SK-N-SH (cell line): Measurements from ENCODE around the gene LETM1.

ENCODE experiments used
- CHD2 ChIP-seq: fragments of 150-350 bp; IDR thresholded peaks from 2 replicates; pipeline ENCODE4 v1.6.1; 2018; ENCODE audit warnings: low read length; ENCODE audit not compliant: partially characterized antibody
- ELF1 ChIP-seq: IDR thresholded peaks from 2 replicates; pipeline ENCODE4 v1.4.0; 2012
- EZH2phosphoT487 ChIP-seq: fragments of 200-600 bp; sonication (generic); IDR thresholded peaks from 2 replicates; pipeline ENCODE4 v1.6.1; 2017; ENCODE audit warnings: low read depth, mixed run types, mild to moderate bottlenecking, antibody characterized with exemption, moderate library complexity, borderline replicate concordance
- GABPA ChIP-seq: IDR thresholded peaks from 2 replicates; pipeline ENCODE4 v1.4.0; 2012; ENCODE audit warnings: low read depth, mild to moderate bottlenecking
- POLR2AphosphoS5 ChIP-seq: IDR thresholded peaks from 2 replicates; pipeline ENCODE4 v1.6.1; 2012; ENCODE audit warnings: low read depth, low read length
- RXRA ChIP-seq: IDR thresholded peaks from 2 replicates; pipeline ENCODE4 v1.4.0; 2012; ENCODE audit warnings: low read depth, mild to moderate bottlenecking, borderline replicate concordance
- SMC3 ChIP-seq: IDR thresholded peaks from 2 replicates; pipeline ENCODE4 v1.6.1; 2012; ENCODE audit warnings: low read depth, low read length, improper control_type of control experiment
- TAF1 ChIP-seq: IDR thresholded peaks from 2 replicates; pipeline ENCODE4 v1.6.1; 2012; ENCODE audit warnings: low read depth, mild to moderate bottlenecking, low read length, moderate library complexity, borderline replicate concordance
- YY1 ChIP-seq: IDR thresholded peaks from 2 replicates; pipeline ENCODE4 v1.4.0; 2012; ENCODE audit warnings: low read depth, mild to moderate bottlenecking
- TF ChIP-seq, protein P1 (sequence below): fragments of 150-350 bp; IDR thresholded peaks from 2 replicates; pipeline ENCODE4 v1.6.1; 2017; ENCODE audit warnings: antibody characterized with exemption, low read length, low read depth, borderline replicate concordance
- TF ChIP-seq, protein P2 (sequence below): IDR thresholded peaks from 2 replicates; pipeline ENCODE4 v1.6.1; 2012; ENCODE audit warnings: mild to moderate bottlenecking, low read depth, low read length, moderate library complexity
- TF ChIP-seq, protein P3 (sequence below): fragments of 200-600 bp; sonication (generic); IDR thresholded peaks from 2 replicates; pipeline ENCODE4 v1.6.1; 2017; ENCODE audit warnings: antibody characterized with exemption, mild to moderate bottlenecking, moderate library complexity
- TF ChIP-seq, protein P4 (sequence below): IDR thresholded peaks from 2 replicates; pipeline ENCODE4 v1.4.0; 2012; ENCODE audit warnings: low read depth, borderline replicate concordance
- TF ChIP-seq, protein P5 (sequence below): fragments of 150-350 bp; IDR thresholded peaks from 2 replicates; pipeline ENCODE4 v1.6.1; 2016; ENCODE audit warnings: mild to moderate bottlenecking, low read depth, low read length

DNA sequence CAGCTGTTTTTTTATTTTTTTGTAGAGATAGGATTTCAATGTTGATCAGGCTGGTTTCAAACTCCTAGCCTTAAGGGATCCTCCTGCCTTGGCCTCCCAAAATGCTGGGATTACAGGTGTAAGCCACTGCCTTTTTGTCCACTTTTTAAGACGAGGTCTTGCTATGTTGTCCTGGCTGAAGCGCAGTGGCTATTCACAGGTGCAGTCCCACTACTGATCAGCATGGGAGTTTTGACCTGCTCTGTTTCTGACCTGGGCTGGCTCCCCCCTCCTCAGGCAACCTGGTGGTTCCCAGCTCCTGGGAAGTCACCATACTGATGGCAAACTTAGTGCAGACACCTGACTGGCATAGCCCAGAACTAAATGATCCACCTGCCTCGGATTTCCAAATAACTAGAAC, 13.0 kb upstream of the LETM1 start:
- TF ChIP-seq, protein P1, sequence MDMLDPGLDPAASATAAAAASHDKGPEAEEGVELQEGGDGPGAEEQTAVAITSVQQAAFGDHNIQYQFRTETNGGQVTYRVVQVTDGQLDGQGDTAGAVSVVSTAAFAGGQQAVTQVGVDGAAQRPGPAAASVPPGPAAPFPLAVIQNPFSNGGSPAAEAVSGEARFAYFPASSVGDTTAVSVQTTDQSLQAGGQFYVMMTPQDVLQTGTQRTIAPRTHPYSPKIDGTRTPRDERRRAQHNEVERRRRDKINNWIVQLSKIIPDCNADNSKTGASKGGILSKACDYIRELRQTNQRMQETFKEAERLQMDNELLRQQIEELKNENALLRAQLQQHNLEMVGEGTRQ, result no peak
- TF ChIP-seq, protein P2, sequence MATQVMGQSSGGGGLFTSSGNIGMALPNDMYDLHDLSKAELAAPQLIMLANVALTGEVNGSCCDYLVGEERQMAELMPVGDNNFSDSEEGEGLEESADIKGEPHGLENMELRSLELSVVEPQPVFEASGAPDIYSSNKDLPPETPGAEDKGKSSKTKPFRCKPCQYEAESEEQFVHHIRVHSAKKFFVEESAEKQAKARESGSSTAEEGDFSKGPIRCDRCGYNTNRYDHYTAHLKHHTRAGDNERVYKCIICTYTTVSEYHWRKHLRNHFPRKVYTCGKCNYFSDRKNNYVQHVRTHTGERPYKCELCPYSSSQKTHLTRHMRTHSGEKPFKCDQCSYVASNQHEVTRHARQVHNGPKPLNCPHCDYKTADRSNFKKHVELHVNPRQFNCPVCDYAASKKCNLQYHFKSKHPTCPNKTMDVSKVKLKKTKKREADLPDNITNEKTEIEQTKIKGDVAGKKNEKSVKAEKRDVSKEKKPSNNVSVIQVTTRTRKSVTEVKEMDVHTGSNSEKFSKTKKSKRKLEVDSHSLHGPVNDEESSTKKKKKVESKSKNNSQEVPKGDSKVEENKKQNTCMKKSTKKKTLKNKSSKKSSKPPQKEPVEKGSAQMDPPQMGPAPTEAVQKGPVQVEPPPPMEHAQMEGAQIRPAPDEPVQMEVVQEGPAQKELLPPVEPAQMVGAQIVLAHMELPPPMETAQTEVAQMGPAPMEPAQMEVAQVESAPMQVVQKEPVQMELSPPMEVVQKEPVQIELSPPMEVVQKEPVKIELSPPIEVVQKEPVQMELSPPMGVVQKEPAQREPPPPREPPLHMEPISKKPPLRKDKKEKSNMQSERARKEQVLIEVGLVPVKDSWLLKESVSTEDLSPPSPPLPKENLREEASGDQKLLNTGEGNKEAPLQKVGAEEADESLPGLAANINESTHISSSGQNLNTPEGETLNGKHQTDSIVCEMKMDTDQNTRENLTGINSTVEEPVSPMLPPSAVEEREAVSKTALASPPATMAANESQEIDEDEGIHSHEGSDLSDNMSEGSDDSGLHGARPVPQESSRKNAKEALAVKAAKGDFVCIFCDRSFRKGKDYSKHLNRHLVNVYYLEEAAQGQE, result no peak
- TF ChIP-seq CHD2 (no peak), GABPA (no peak), POLR2AphosphoS5 (no peak), YY1 (no peak), SMC3 (no peak), TAF1 (no peak), ELF1 (no peak), EZH2phosphoT487 (no peak), RXRA (no peak)
- TF ChIP-seq, protein P3, sequence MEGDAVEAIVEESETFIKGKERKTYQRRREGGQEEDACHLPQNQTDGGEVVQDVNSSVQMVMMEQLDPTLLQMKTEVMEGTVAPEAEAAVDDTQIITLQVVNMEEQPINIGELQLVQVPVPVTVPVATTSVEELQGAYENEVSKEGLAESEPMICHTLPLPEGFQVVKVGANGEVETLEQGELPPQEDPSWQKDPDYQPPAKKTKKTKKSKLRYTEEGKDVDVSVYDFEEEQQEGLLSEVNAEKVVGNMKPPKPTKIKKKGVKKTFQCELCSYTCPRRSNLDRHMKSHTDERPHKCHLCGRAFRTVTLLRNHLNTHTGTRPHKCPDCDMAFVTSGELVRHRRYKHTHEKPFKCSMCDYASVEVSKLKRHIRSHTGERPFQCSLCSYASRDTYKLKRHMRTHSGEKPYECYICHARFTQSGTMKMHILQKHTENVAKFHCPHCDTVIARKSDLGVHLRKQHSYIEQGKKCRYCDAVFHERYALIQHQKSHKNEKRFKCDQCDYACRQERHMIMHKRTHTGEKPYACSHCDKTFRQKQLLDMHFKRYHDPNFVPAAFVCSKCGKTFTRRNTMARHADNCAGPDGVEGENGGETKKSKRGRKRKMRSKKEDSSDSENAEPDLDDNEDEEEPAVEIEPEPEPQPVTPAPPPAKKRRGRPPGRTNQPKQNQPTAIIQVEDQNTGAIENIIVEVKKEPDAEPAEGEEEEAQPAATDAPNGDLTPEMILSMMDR, result no peak
- TF ChIP-seq, protein P4, sequence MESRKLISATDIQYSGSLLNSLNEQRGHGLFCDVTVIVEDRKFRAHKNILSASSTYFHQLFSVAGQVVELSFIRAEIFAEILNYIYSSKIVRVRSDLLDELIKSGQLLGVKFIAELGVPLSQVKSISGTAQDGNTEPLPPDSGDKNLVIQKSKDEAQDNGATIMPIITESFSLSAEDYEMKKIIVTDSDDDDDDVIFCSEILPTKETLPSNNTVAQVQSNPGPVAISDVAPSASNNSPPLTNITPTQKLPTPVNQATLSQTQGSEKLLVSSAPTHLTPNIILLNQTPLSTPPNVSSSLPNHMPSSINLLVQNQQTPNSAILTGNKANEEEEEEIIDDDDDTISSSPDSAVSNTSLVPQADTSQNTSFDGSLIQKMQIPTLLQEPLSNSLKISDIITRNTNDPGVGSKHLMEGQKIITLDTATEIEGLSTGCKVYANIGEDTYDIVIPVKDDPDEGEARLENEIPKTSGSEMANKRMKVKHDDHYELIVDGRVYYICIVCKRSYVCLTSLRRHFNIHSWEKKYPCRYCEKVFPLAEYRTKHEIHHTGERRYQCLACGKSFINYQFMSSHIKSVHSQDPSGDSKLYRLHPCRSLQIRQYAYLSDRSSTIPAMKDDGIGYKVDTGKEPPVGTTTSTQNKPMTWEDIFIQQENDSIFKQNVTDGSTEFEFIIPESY, result no peak
- TF ChIP-seq, protein P5, sequence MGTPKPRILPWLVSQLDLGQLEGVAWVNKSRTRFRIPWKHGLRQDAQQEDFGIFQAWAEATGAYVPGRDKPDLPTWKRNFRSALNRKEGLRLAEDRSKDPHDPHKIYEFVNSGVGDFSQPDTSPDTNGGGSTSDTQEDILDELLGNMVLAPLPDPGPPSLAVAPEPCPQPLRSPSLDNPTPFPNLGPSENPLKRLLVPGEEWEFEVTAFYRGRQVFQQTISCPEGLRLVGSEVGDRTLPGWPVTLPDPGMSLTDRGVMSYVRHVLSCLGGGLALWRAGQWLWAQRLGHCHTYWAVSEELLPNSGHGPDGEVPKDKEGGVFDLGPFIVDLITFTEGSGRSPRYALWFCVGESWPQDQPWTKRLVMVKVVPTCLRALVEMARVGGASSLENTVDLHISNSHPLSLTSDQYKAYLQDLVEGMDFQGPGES, result no peak
